H1 (cell line): ENCODE measurements around the gene GP1BB. TPM values are rescaled to one million over a fixed set of nuclear protein-coding genes. Genes with fewer than 3 reads are reported as not detected.

Source experiments
- CTCF ChIA-PET: fragments of 300-600 bp; sonication (Branson Sonifier 250); formaldehyde crosslinking; loops from one replicate; lab custom pipeline; 2021; ENCODE audit not compliant: partially characterized antibody; lab: Charles Lee
- POLR2A ChIA-PET: fragments of 300-600 bp; sonication (Branson Sonifier 250); formaldehyde crosslinking; loops from one replicate; lab custom pipeline; 2021; ENCODE audit warnings: inconsistent platforms; ENCODE audit not compliant: partially characterized antibody; lab: Charles Lee
- DNase-seq, 2 experiments: peaks; one replicate each; pipeline versions ENCODE4 v3.0.0 to v3.0.0-alpha.2; 2010 to 2022; ENCODE audit warnings: low spot score in 2 of 2, low read depth in 1 of 2, mixed read lengths in 1 of 2
- FAIRE-seq: peaks from 2 replicates; lab custom pipeline; 2011; peaks lifted over from hg19 to GRCh38; lab: Jason Lieb, UNC
- H2AFZ ChIP-seq: 2 replicates; pipeline ENCODE4 v1.8.1; 2012; ENCODE audit warnings: low read length, inconsistent platforms
- H2AK5ac ChIP-seq: 2 replicates; pipeline ENCODE4 v1.6.1; 2013; ENCODE audit warnings: low read depth, low read length
- H2BK120ac ChIP-seq: replicated peaks from 2 replicates; pipeline ENCODE3; 2013; ENCODE audit warnings: low read depth, low read length, inconsistent platforms
- H2BK12ac ChIP-seq: 2 replicates; pipeline ENCODE4 v1.6.1; 2013; ENCODE audit warnings: low read depth, low read length
- H2BK15ac ChIP-seq: 2 replicates; pipeline ENCODE4 v1.6.1; 2013; ENCODE audit warnings: low read length
- H2BK20ac ChIP-seq: 2 replicates; pipeline ENCODE4 v1.6.1; 2013; ENCODE audit warnings: low read length
- H2BK5ac ChIP-seq: 2 replicates; pipeline ENCODE4 v1.6.1; 2013; ENCODE audit warnings: low read depth, low read length
- H3K14ac ChIP-seq: 2 replicates; pipeline ENCODE4 v1.6.1; 2013; ENCODE audit warnings: inconsistent platforms; ENCODE audit not compliant: insufficient read length
- H3K18ac ChIP-seq: 2 replicates; pipeline ENCODE4 v1.6.1; 2013; ENCODE audit warnings: low read length; ENCODE audit errors: extremely low read depth
- H3K23ac ChIP-seq: 2 replicates; pipeline ENCODE4 v1.6.1; 2013; ENCODE audit warnings: inconsistent platforms; ENCODE audit not compliant: insufficient read length
- H3K23me2 ChIP-seq: 2 replicates; pipeline ENCODE4 v1.6.1; 2013; ENCODE audit warnings: low read depth, low read length
- H3K27ac ChIP-seq: 2 replicates; pipeline ENCODE4 v1.6.1; 2011; ENCODE audit warnings: low read depth, low read length, inconsistent platforms
- H3K27me3 ChIP-seq, 4 experiments: replicated peaks in 1 of 4; 1 replicate in 1 of 4; 2 replicates in 3 of 4; pipeline versions ENCODE4 v1.6.1 to v1.8.1; 2011 to 2013; ENCODE audit warnings: low read length in 3 of 4, mild to moderate bottlenecking in 3 of 4, inconsistent platforms in 2 of 4, mixed read lengths in 2 of 4, moderate library complexity in 1 of 4; ENCODE audit not compliant: control insufficient read depth in 3 of 4, insufficient read depth in 3 of 4; ENCODE audit errors: extremely low read depth in 1 of 4
- H3K36me3 ChIP-seq, 4 experiments: 2 replicates each; pipeline versions ENCODE4 v1.6.1 to v1.8.1; 2011 to 2013; ENCODE audit warnings: mild to moderate bottlenecking in 4 of 4, low read length in 3 of 4, moderate library complexity in 2 of 4, control low read depth in 1 of 4, inconsistent platforms in 1 of 4; ENCODE audit not compliant: insufficient read depth in 4 of 4, control insufficient read depth in 2 of 4
- H3K4ac ChIP-seq: replicated peaks from 2 replicates; pipeline ENCODE3; 2013; ENCODE audit warnings: low read length, low read depth, mixed read lengths, inconsistent platforms; ENCODE audit not compliant: insufficient read length
- H3K4me1 ChIP-seq, 4 experiments: replicated peaks in 1 of 4; 1 replicate in 1 of 4; 2 replicates in 3 of 4; pipeline versions ENCODE4 v1.6.1 to v1.8.1; 2011 to 2013; ENCODE audit warnings: low read length in 3 of 4, inconsistent platforms in 2 of 4, mixed read lengths in 1 of 4; ENCODE audit not compliant: insufficient read depth in 4 of 4, control insufficient read depth in 3 of 4
- H3K4me2 ChIP-seq, 2 experiments: 2 replicates each; pipeline versions ENCODE4 v1.6.1 to v1.8.1; 2011 to 2013; ENCODE audit warnings: low read depth in 2 of 2, low read length in 2 of 2, control low read depth in 1 of 2, inconsistent platforms in 1 of 2, mild to moderate bottlenecking in 1 of 2; ENCODE audit not compliant: insufficient read depth in 1 of 2
- H3K4me3 ChIP-seq, 4 experiments: fragments of 200-600, 300-600 bp in 1 of 4; sonication (generic), shearing (Covaris generic), sonication (Bioruptor Twin) in 1 of 4; 2 replicates each; pipeline versions ENCODE4 v1.5.1 to v1.8.1; 2011 to 2016; ENCODE audit warnings: low read length in 4 of 4, low read depth in 3 of 4, control low read depth in 2 of 4, inconsistent platforms in 2 of 4, mild to moderate bottlenecking in 2 of 4, mixed read lengths in 1 of 4, moderate library complexity in 1 of 4; ENCODE audit not compliant: insufficient read depth in 2 of 4; ENCODE audit errors: extremely low read depth in 1 of 4
- H3K56ac ChIP-seq: replicated peaks from 2 replicates; pipeline ENCODE3; 2013; ENCODE audit warnings: low read depth, mild to moderate bottlenecking, mixed read lengths, low read length, inconsistent platforms; ENCODE audit not compliant: insufficient read length
- H3K79me1 ChIP-seq: 2 replicates; pipeline ENCODE4 v1.6.1; 2013; ENCODE audit warnings: low read depth, low read length, control low read depth
- H3K79me2 ChIP-seq, 2 experiments: 2 replicates each; pipeline versions ENCODE4 v1.6.1 to v1.8.1; 2012 to 2013; ENCODE audit warnings: low read length in 2 of 2, mild to moderate bottlenecking in 2 of 2, inconsistent platforms in 1 of 2; ENCODE audit not compliant: insufficient read depth in 2 of 2, control insufficient read depth in 1 of 2
- H3K9ac ChIP-seq, 4 experiments: replicated peaks in 1 of 4; 1 replicate in 1 of 4; 2 replicates in 3 of 4; pipeline versions ENCODE4 v1.6.1 to v1.8.1; 2011 to 2013; ENCODE audit warnings: low read depth in 3 of 4, low read length in 3 of 4, control low read depth in 2 of 4, mild to moderate bottlenecking in 2 of 4, moderate library complexity in 2 of 4, inconsistent platforms in 1 of 4; ENCODE audit errors: extremely low read depth in 1 of 4
- H3K9me3 ChIP-seq, 2 experiments: 2 replicates each; pipeline versions ENCODE4 v1.6.1 to v1.8.1; 2012 to 2013; ENCODE audit warnings: mild to moderate bottlenecking in 2 of 2, moderate library complexity in 2 of 2, control low read depth in 1 of 2, inconsistent platforms in 1 of 2, low read depth in 1 of 2, low read length in 1 of 2, mixed read lengths in 1 of 2; ENCODE audit not compliant: insufficient read depth in 2 of 2
- H4K20me1 ChIP-seq, 2 experiments: replicated peaks in 1 of 2; 2 replicates each; pipeline versions ENCODE3 to v1.8.1; 2011 to 2013; ENCODE audit warnings: inconsistent platforms in 2 of 2, low read length in 2 of 2, mild to moderate bottlenecking in 1 of 2; ENCODE audit not compliant: insufficient read depth in 2 of 2, control insufficient read depth in 1 of 2
- H4K5ac ChIP-seq: 2 replicates; pipeline ENCODE4 v1.6.1; 2013; ENCODE audit warnings: low read length, low read depth, mixed read lengths, inconsistent platforms; ENCODE audit not compliant: insufficient read length
- H4K8ac ChIP-seq: 2 replicates; pipeline ENCODE4 v1.8.0; 2013; ENCODE audit warnings: mild to moderate bottlenecking, moderate library complexity, low read length, inconsistent platforms; ENCODE audit not compliant: insufficient read depth; ENCODE audit errors: extremely low read depth
- H4K91ac ChIP-seq: replicated peaks from 2 replicates; pipeline ENCODE3; 2013; ENCODE audit warnings: low read length, mixed read lengths, inconsistent platforms; ENCODE audit not compliant: insufficient read length
- CBX8 ChIP-seq: fragments of 300-800, 300-1000 bp; sonication (generic); IDR thresholded peaks from 2 replicates; pipeline ENCODE4 v1.7.1; 2016; ENCODE audit warnings: low read depth, low read length, borderline replicate concordance
- CTBP2 ChIP-seq: IDR thresholded peaks from 2 replicates; pipeline ENCODE4 v1.7.0; 2011; ENCODE audit warnings: borderline replicate concordance, mild to moderate bottlenecking, moderate library complexity, mixed read lengths, low read length; ENCODE audit not compliant: insufficient read depth, insufficient read length
- JUN ChIP-seq: IDR thresholded peaks from 2 replicates; pipeline ENCODE4 v1.6.1; 2011; ENCODE audit warnings: low read depth, mild to moderate bottlenecking, improper control_type of control experiment, low read length
- JUND ChIP-seq: IDR thresholded peaks from 2 replicates; pipeline ENCODE4 v1.6.1; 2011; ENCODE audit warnings: mild to moderate bottlenecking, improper control_type of control experiment, low read length
- KDM4A ChIP-seq: IDR thresholded peaks from one replicate; pipeline ENCODE4 v1.7.1; 2012; ENCODE audit warnings: low read depth, mild to moderate bottlenecking, moderate library complexity, low read length, inconsistent platforms; ENCODE audit not compliant: severe bottlenecking
- MAFK ChIP-seq: IDR thresholded peaks from 2 replicates; pipeline ENCODE4 v1.6.1; 2012; ENCODE audit warnings: low read depth, mild to moderate bottlenecking, improper control_type of control experiment, low read length
- RBBP5 ChIP-seq: IDR thresholded peaks from 2 replicates; pipeline ENCODE4 v1.7.1; 2012; ENCODE audit warnings: low read depth, mild to moderate bottlenecking, inconsistent platforms, low read length, moderate library complexity, borderline replicate concordance
- TBP ChIP-seq: IDR thresholded peaks from 2 replicates; pipeline ENCODE4 v1.6.1; 2011; ENCODE audit warnings: low read depth, low read length, improper control_type of control experiment
- WGBS, 2 experiments: shearing (Covaris generic) in 1 of 2; methylation state at CpG; one replicate each; pipeline versions ENCODE4 v1.1.6 to v1.1.7; 2013 to 2015; ENCODE audit warnings: low lambda C conversion rate in 2 of 2, mixed read lengths in 2 of 2, inconsistent platforms in 1 of 2, low coverage in 1 of 2, missing lambda C conversion rate in 1 of 2; ENCODE audit not compliant: insufficient replicate concordance in 2 of 2, insufficient coverage in 1 of 2, insufficient read length in 1 of 2; ENCODE audit errors: extremely low coverage in 1 of 2, missing lambda C conversion rate in 1 of 2; 5-methylcytosine and 5-hydroxymethylcytosine counted together
- polyA plus RNA-seq, 7 experiments: library from polyadenylated mRNA; depleted of rRNA in 3 of 7; stranded (reverse) in 5 of 7; unstranded in 2 of 7; fragments of >200 nt in 5 of 7; fragments of 200-250 nt in 2 of 7; gene quantifications; 1 replicate in 5 of 7; 2 replicates in 1 of 7; 4 replicates in 1 of 7; pipeline versions ENCODE4 v1.2.1 to v1.2.3, GENCODE V29; 2011 to 2013; ENCODE audit warnings: missing spikeins in 2 of 7, mixed read lengths in 2 of 7
- total RNA-seq: library from RNA; stranded (reverse); fragmentation: NEBNext Ultra II Directional; extraction: Animal tissue kit (Norgen Biotek cat#: 25700); gene quantifications from 2 replicates; pipeline ENCODE4 v1.2.1, GENCODE V29; 2021

Gene GP1BB
- total and polyA plus RNA-seq, 2 of the 8 experiments (the other 6 are each of a cell fraction or from before 2014, with no cell fraction given): 0.36 TPM; not detected in 1

DNA sequence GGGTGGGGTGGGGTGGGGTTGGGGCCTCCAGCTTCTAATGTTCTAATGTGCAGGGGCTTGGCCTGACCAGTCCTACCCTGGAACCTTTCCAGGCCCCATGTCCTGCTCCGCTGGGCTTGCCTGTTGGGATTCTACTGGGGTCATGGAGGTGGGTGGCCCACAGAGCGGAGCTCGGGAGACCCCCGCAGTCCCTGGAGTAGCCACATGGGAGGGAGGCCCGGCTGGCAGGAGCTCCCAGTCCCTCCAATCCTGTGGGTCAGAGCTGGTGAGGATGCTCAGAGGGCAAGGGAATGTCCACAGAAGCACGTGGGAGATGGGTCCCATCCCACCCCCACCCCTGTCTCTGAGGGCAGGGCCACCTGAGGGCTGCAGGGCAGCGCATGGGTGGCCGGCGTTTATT lies 6.2 kb upstream of the GP1BB start:
- CTCF ChIA-PET: interaction anchor here (0.8 to 3.8 kb wide), 8 partner anchors 9 to 193 kb away, joined by 3 to 30 read pairs (median 4); no protein-coding TSS in a partner anchor
- H3K4me2 ChIP-seq: no peak overlapping the region

More for the DNA sequence above, 6.2 kb upstream of the GP1BB start:
- no peak overlapping the region for H2AFZ ChIP-seq
- peaks cover 17% of the 10 kb centered on the region; the same call in 1 of the 2 replicates for H3K23me2 ChIP-seq
- no peak overlapping the region for H3K56ac ChIP-seq
- H3K79me1 ChIP-seq: no peaks in the 10 kb centered on the region; the same call in 1 of the 2 replicates
- H3K18ac ChIP-seq: no peak overlapping the region
- no peak for DNase-seq
- H2BK20ac ChIP-seq: no peak overlapping the region
- H2BK12ac ChIP-seq: peak overlapping the region; percentile 56; the same call in 1 of the 2 replicates
- no peak overlapping the region for H3K9ac ChIP-seq
- no peak overlapping the region for H3K4me3 ChIP-seq
- peaks cover 8 to 21% of the 10 kb centered on the region in 2 experiments for H4K20me1 ChIP-seq
- 0 out of 2 replicates have a peak overlapping the region, but pooled peaks have one; percentile 72 for H2BK15ac ChIP-seq
- 78% methylated on average over 7 of the region's 9 CpGs; no CpG with 5 or more reads in 1 of the 2 experiments for WGBS, 2 experiments
- no peak overlapping the region for H2AK5ac ChIP-seq
- H3K4me1 ChIP-seq: peaks cover 0 to 24% (median 13%) of the 10 kb centered on the region in 4 experiments; a peak in 5 of 7 replicates
- POLR2A ChIA-PET: interaction anchor here (2.4 kb wide), 1 partner anchor 37 kb away, joined by 7 read pairs; no protein-coding TSS in a partner anchor
- 0 out of 2 replicates have a peak overlapping the region, but pooled peaks have one; percentile 36 for H2BK5ac ChIP-seq
- no peaks in the 10 kb centered on the region; a peak in 1 of 4 replicates for H3K9me3 ChIP-seq
- no peak overlapping the region for H4K8ac ChIP-seq
- H3K79me2 ChIP-seq: no peaks in the 10 kb centered on the region
- no peak overlapping the region for H2BK120ac ChIP-seq
- peaks cover 0 to 5% (median 0%) of the 10 kb centered on the region in 4 experiments; a peak in 1 of 8 replicates for H3K36me3 ChIP-seq
- H4K5ac ChIP-seq: no peak overlapping the region
- H3K27ac ChIP-seq: no peak overlapping the region
- H3K27me3 ChIP-seq: peaks cover 41 to 89% (median 75%) of the 10 kb centered on the region in 4 experiments
- TF ChIP-seq CBX8 (no peak), RBBP5 (no peak), MAFK (no peak), TBP (no peak), JUND (no peak), KDM4A (no peak), JUN (no peak), CTBP2 (no peak)
- FAIRE-seq: no peak
- H3K4ac ChIP-seq: no peak overlapping the region
- H4K91ac ChIP-seq: no peak overlapping the region
- no peak overlapping the region for H3K14ac ChIP-seq
- H3K23ac ChIP-seq: no peak overlapping the region
